Stomach (tissue), 4 donors: ENCODE measurements around the gene LRP3.

Experiments used
- EP300 ChIP-seq: sonication (generic); formaldehyde crosslinking; IDR thresholded peaks from one replicate; pipeline ENCODE4 v1.6.1; 2017; ENCODE audit warnings: antibody characterized with exemption
- POLR2A ChIP-seq, 4 donors: fragments of 450-650 bp; IDR thresholded peaks; one replicate each; pipeline ENCODE4 v1.6.1; 2016; ENCODE audit warnings: antibody characterized with exemption in 4 of 4, control low read depth in 2 of 4, mild to moderate bottlenecking in 1 of 4, moderate library complexity in 1 of 4
- TF ChIP-seq, protein P1 (sequence below), 7 experiments: fragments of 450-650 bp in 4 of 7; fragments of 200-600 bp in 3 of 7; sonication (generic) in 3 of 7; IDR thresholded peaks; one replicate each; pipeline ENCODE4 v1.5.1; 2016 to 2019; ENCODE audit warnings: antibody characterized with exemption in 7 of 7, control low read depth in 2 of 7, mild to moderate bottlenecking in 1 of 7

- TF ChIP-seq, protein P1, sequence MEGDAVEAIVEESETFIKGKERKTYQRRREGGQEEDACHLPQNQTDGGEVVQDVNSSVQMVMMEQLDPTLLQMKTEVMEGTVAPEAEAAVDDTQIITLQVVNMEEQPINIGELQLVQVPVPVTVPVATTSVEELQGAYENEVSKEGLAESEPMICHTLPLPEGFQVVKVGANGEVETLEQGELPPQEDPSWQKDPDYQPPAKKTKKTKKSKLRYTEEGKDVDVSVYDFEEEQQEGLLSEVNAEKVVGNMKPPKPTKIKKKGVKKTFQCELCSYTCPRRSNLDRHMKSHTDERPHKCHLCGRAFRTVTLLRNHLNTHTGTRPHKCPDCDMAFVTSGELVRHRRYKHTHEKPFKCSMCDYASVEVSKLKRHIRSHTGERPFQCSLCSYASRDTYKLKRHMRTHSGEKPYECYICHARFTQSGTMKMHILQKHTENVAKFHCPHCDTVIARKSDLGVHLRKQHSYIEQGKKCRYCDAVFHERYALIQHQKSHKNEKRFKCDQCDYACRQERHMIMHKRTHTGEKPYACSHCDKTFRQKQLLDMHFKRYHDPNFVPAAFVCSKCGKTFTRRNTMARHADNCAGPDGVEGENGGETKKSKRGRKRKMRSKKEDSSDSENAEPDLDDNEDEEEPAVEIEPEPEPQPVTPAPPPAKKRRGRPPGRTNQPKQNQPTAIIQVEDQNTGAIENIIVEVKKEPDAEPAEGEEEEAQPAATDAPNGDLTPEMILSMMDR (IDR thresholded peaks at IDR 0.05), result no peak
- no peak for TF ChIP-seq POLR2A (IDR thresholded peaks at IDR 0.05)
- TF ChIP-seq EP300, result no peak
These were observed 57.5 kb downstream of the LRP3 start for GRCh38 chr19:33251526-33252090.
